Mesenchymal stem cell (in vitro differentiated cells and primary cell): ENCODE measurements around the gene RAB27B.

ENCODE experiments used
- DNase-seq: peaks from one replicate; pipeline ENCODE4 v3.0.0-alpha.2; 2013
- H2AFZ ChIP-seq: one replicate; pipeline ENCODE4 v1.6.1; 2013; ENCODE audit warnings: low read depth, mild to moderate bottlenecking, control low read depth, inconsistent platforms, low read length, moderate library complexity
- H2AK5ac ChIP-seq: 2 replicates; pipeline ENCODE4 v1.6.1; 2013; ENCODE audit warnings: low read length, moderate library complexity, mild to moderate bottlenecking, inconsistent platforms; ENCODE audit not compliant: severe bottlenecking
- H2BK120ac ChIP-seq: one replicate; pipeline ENCODE4 v1.6.1; 2013; ENCODE audit warnings: low read depth, mild to moderate bottlenecking, inconsistent platforms, low read length, moderate library complexity
- H2BK12ac ChIP-seq, 2 experiments: one replicate each; pipeline ENCODE4 v1.6.1; 2013; ENCODE audit warnings: inconsistent platforms in 2 of 2, low read length in 2 of 2, mild to moderate bottlenecking in 2 of 2, moderate library complexity in 2 of 2, control low read depth in 1 of 2
- H2BK15ac ChIP-seq: one replicate; pipeline ENCODE4 v1.6.1; 2013; ENCODE audit warnings: mild to moderate bottlenecking, low read depth, inconsistent platforms; ENCODE audit not compliant: poor library complexity, severe bottlenecking
- H2BK5ac ChIP-seq: 2 replicates; pipeline ENCODE4 v1.6.1; 2013; ENCODE audit warnings: low read depth, mild to moderate bottlenecking, low read length, control low read depth, inconsistent platforms; ENCODE audit not compliant: poor library complexity, severe bottlenecking
- H3K14ac ChIP-seq, 2 experiments: one replicate each; pipeline ENCODE4 v1.6.1; 2013; ENCODE audit warnings: inconsistent platforms in 2 of 2, low read length in 2 of 2, control low read depth in 1 of 2, mild to moderate bottlenecking in 1 of 2, moderate library complexity in 1 of 2
- H3K18ac ChIP-seq, 2 experiments: one replicate each; pipeline ENCODE4 v1.6.1; 2013; ENCODE audit warnings: inconsistent platforms in 2 of 2, low read length in 2 of 2, control low read depth in 1 of 2, low read depth in 1 of 2, mild to moderate bottlenecking in 1 of 2
- H3K23ac ChIP-seq, 2 experiments: one replicate each; pipeline ENCODE4 v1.6.1; 2013; ENCODE audit warnings: inconsistent platforms in 2 of 2, low read length in 2 of 2, mild to moderate bottlenecking in 2 of 2, moderate library complexity in 2 of 2, control low read depth in 1 of 2
- H3K27ac ChIP-seq: 2 replicates; pipeline ENCODE4 v1.5.1; 2013; ENCODE audit warnings: mild to moderate bottlenecking, moderate library complexity, low read length, control low read depth, inconsistent platforms; ENCODE audit not compliant: poor library complexity, severe bottlenecking
- H3K27me3 ChIP-seq, 2 experiments: 2 replicates each; pipeline versions ENCODE4 v1.6.1 to v1.7.0; 2013; ENCODE audit warnings: low read length in 2 of 2, mild to moderate bottlenecking in 2 of 2, moderate library complexity in 2 of 2, control low read depth in 1 of 2, inconsistent platforms in 1 of 2; ENCODE audit not compliant: control insufficient read depth in 1 of 2, insufficient read depth in 1 of 2
- H3K36me3 ChIP-seq, 2 experiments: 2 replicates each; pipeline versions ENCODE4 v1.6.1 to v1.7.0; 2013; ENCODE audit warnings: low read length in 2 of 2, control low read depth in 1 of 2, inconsistent platforms in 1 of 2, low read depth in 1 of 2, mild to moderate bottlenecking in 1 of 2; ENCODE audit not compliant: insufficient read depth in 2 of 2, control insufficient read depth in 1 of 2
- H3K4ac ChIP-seq, 2 experiments: one replicate each; pipeline ENCODE4 v1.6.1; 2013; ENCODE audit warnings: inconsistent platforms in 2 of 2, low read length in 2 of 2, mild to moderate bottlenecking in 2 of 2, moderate library complexity in 2 of 2, control low read depth in 1 of 2, low read depth in 1 of 2
- H3K4me1 ChIP-seq: 2 replicates; pipeline ENCODE4 v1.6.1; 2013; ENCODE audit warnings: low read depth, low read length, control low read depth; ENCODE audit not compliant: control insufficient read depth, insufficient read depth
- H3K4me2 ChIP-seq: 2 replicates; pipeline ENCODE4 v1.6.1; 2013; ENCODE audit warnings: low read length, mild to moderate bottlenecking, inconsistent platforms; ENCODE audit not compliant: poor library complexity, severe bottlenecking
- H3K4me3 ChIP-seq, 2 experiments: 2 replicates each; pipeline versions ENCODE4 v1.5.1 to v1.7.0; 2013; ENCODE audit warnings: low read length in 2 of 2, mild to moderate bottlenecking in 2 of 2, control low read depth in 1 of 2, low read depth in 1 of 2; ENCODE audit not compliant: insufficient read depth in 1 of 2
- H3K79me1 ChIP-seq: replicated peaks from 2 replicates; pipeline ENCODE4 v1.6.1; 2013; ENCODE audit warnings: mild to moderate bottlenecking, control low read depth, low read length, inconsistent platforms; ENCODE audit not compliant: poor library complexity, severe bottlenecking
- H3K9ac ChIP-seq: 2 replicates; pipeline ENCODE4 v1.7.0; 2013; ENCODE audit warnings: mild to moderate bottlenecking, low read length, moderate library complexity
- H3K9me3 ChIP-seq: 2 replicates; pipeline ENCODE4 v1.7.0; 2013; ENCODE audit warnings: mild to moderate bottlenecking, low read length; ENCODE audit not compliant: control insufficient read depth
- H4K8ac ChIP-seq: one replicate; pipeline ENCODE4 v1.6.1; 2013; ENCODE audit warnings: inconsistent platforms, mild to moderate bottlenecking, low read length, moderate library complexity
- H4K91ac ChIP-seq: one replicate; pipeline ENCODE4 v1.6.1; 2013; ENCODE audit warnings: mild to moderate bottlenecking, low read length, inconsistent platforms
- WGBS: methylation state at CpG from one replicate; pipeline ENCODE4 v1.1.7; 2013; ENCODE audit warnings: mixed read lengths; 5-methylcytosine and 5-hydroxymethylcytosine counted together

The RAB27B gene

DNA sequence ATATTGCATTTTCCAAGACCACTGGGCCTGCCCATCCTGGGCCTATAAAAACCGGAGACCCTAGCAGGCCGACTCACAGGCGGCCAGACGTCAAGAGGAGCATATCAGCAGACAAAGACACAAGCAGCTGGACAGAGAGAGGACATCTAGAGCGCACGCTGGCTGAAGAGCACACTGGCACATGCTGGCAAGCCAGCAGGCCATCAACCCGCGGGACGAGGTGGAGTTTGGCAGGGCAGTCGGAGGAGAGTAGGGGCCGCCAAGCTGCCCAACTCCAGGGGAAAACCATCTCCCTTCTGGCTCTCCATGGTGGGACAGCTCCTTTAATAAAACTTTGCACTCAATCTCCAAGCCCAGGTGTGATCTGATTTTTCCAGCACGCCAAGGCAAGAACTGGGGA is 36.6 kb upstream of the RAB27B start:
- no peaks in the 10 kb centered on the region for H3K79me1 ChIP-seq
- H3K27ac ChIP-seq: no peak overlapping the region
- no peak overlapping the region for H2BK5ac ChIP-seq
- no peak overlapping the region for H3K4me3 ChIP-seq
- H3K9ac ChIP-seq: no peak overlapping the region
- H3K4me2 ChIP-seq: no peak overlapping the region
- no peak overlapping the region for H2BK120ac ChIP-seq
- H3K27me3 ChIP-seq: no peaks in the 10 kb centered on the region
- no peak overlapping the region for H2AK5ac ChIP-seq
- H3K14ac ChIP-seq: no peak overlapping the region
- H3K4me1 ChIP-seq: no peaks in the 10 kb centered on the region
- H3K18ac ChIP-seq: peak overlapping the region; percentile 4 to 13
- no peaks in the 10 kb centered on the region for H3K36me3 ChIP-seq
- H3K9me3 ChIP-seq: no peaks in the 10 kb centered on the region
- no peak for DNase-seq
- H2BK15ac ChIP-seq: peak overlapping the region; percentile 13
- no peak overlapping the region for H4K8ac ChIP-seq
- 99% methylated on average over 12 of the region's 12 CpGs for WGBS
- H2AFZ ChIP-seq: no peak overlapping the region
- H4K91ac ChIP-seq: peak overlapping the region; percentile 25
- no peak overlapping the region for H3K4ac ChIP-seq
- H2BK12ac ChIP-seq: peak overlapping the region; percentile 38 to 40
- H3K23ac ChIP-seq: no peak overlapping the region

DNA sequence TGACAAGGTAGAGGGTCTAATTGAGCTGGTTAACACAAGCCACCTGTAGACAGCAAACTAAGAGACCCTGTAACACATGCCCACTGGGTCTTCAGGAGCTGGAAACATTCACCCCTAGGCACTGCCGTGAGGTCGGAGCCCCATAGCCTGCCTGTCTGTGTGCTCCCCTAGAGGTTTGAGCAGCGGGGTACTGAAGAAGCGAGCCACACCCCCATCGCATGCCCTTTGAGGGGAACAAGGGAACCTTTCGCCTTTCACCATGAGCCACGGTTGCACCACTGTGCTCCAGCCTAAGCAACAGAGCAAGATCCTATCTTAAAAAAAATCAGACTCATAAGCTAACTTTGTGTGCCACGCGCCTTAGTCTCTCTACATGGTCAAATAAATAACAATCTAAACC is 36.2 kb upstream of the RAB27B start:
- Histone ChIP-seq H3K27me3 (no peaks in the 10 kb centered on the region), H3K18ac (no peak overlapping the region), H3K4ac (no peak overlapping the region), H2BK12ac (no peak overlapping the region), H3K23ac (no peak overlapping the region), H2AK5ac (no peak overlapping the region), H3K9me3 (no peaks in the 10 kb centered on the region), H3K4me2 (no peak overlapping the region), H2BK5ac (no peak overlapping the region), H3K4me1 (no peaks in the 10 kb centered on the region), H3K27ac (no peak overlapping the region), H4K91ac (no peak overlapping the region), H3K9ac (no peak overlapping the region), H3K36me3 (no peaks in the 10 kb centered on the region), H2BK15ac (no peak overlapping the region), H3K14ac (no peak overlapping the region), H4K8ac (no peak overlapping the region), H3K4me3 (no peak overlapping the region), H2BK120ac (no peak overlapping the region), H3K79me1 (no peaks in the 10 kb centered on the region), H2AFZ (no peak overlapping the region)
- no peak for DNase-seq
- WGBS: 96% methylated on average over 7 of the region's 9 CpGs

DNA sequence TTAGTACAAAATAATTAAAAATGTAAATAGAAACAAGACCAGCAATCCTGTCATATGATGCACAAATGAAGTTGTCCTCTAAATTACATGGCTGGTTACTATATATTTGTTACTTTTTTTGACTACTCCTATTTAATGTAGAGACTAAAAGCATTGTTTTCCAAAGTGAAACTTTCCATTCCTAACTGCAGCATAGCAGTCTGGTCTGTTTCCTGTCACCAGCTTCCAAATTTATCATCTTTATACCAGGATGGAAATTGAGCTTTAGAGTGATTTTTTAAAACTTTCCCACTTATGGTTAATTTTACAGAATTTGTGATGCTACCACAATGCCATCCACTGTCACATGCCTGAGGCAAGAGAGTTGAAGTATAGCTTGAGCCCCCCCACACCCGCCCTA is 33.5 kb upstream of the RAB27B start:
- H2BK120ac ChIP-seq: no peak overlapping the region
- H2BK12ac ChIP-seq: no peak overlapping the region
- H3K27me3 ChIP-seq: no peaks in the 10 kb centered on the region
- no peak overlapping the region for H2BK5ac ChIP-seq
- no peak overlapping the region for H3K14ac ChIP-seq
- H4K8ac ChIP-seq: no peak overlapping the region
- no peak overlapping the region for H3K27ac ChIP-seq
- no peak overlapping the region for H3K4me3 ChIP-seq
- no peaks in the 10 kb centered on the region for H3K4me1 ChIP-seq
- H3K4me2 ChIP-seq: no peak overlapping the region
- no peaks in the 10 kb centered on the region for H3K79me1 ChIP-seq
- H2BK15ac ChIP-seq: no peak overlapping the region
- H3K36me3 ChIP-seq: no peaks in the 10 kb centered on the region
- no peak overlapping the region for H3K23ac ChIP-seq
- no CpG with 5 or more reads among the region's 1 CpG for WGBS
- H2AFZ ChIP-seq: no peak overlapping the region
- no peak overlapping the region for H3K9ac ChIP-seq
- no peak overlapping the region for H3K4ac ChIP-seq
- H2AK5ac ChIP-seq: no peak overlapping the region
- no peak for DNase-seq
- peak overlapping the region in 1 of 2 experiments; percentile 17 for H3K18ac ChIP-seq
- no peaks in the 10 kb centered on the region for H3K9me3 ChIP-seq
- no peak overlapping the region for H4K91ac ChIP-seq

DNA sequence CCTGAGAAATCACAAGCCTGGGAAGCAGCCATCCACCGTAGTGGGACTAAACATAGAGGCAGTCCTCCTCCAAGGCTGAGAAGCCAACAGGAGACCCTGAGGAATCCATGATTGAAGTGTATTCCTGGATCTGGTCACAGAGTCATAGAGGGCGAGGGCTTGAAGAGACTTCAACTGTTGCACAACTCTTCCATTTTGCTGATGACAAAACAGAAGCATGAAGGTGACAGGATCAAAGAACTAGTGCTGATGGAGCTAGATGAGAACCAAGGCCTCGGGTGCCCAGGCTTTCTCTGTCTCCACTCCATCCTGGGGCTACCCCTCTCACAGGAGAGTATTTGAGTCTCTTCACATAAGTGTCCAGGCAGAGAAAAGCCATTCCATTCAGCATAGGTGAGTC is 30.1 kb upstream of the RAB27B start:
- no peak overlapping the region for H2BK120ac ChIP-seq
- DNase-seq: no peak
- 98% methylated on average over 3 of the region's 3 CpGs for WGBS
- H3K79me1 ChIP-seq: no peaks in the 10 kb centered on the region
- no peak overlapping the region for H3K23ac ChIP-seq
- peak overlapping the region in 1 of 2 experiments; percentile 37 for H2BK12ac ChIP-seq
- H2AK5ac ChIP-seq: no peak overlapping the region
- H3K36me3 ChIP-seq: no peaks in the 10 kb centered on the region
- no peak overlapping the region for H3K9ac ChIP-seq
- peak overlapping the region in 1 of 2 experiments; percentile 32 for H3K4ac ChIP-seq
- H3K27ac ChIP-seq: no peak overlapping the region
- H3K18ac ChIP-seq: peak overlapping the region; percentile 45 to 46
- no peaks in the 10 kb centered on the region for H3K4me1 ChIP-seq
- H4K8ac ChIP-seq: no peak overlapping the region
- H4K91ac ChIP-seq: no peak overlapping the region
- no peak overlapping the region for H2BK5ac ChIP-seq
- H3K9me3 ChIP-seq: no peaks in the 10 kb centered on the region
- H2BK15ac ChIP-seq: no peak overlapping the region
- H2AFZ ChIP-seq: no peak overlapping the region
- H3K4me3 ChIP-seq: no peak overlapping the region
- no peaks in the 10 kb centered on the region for H3K27me3 ChIP-seq
- H3K4me2 ChIP-seq: no peak overlapping the region
- H3K14ac ChIP-seq: no peak overlapping the region
